Measurements from ENCODE around the gene SCNN1A. TPM values are rescaled to one million over a fixed set of nuclear protein-coding genes. Genes with fewer than 3 reads are reported as not detected.

Gene SCNN1A
- total and polyA plus RNA-seq, 2 of the 13 experiments (the other 11 are each of a cell fraction or from before 2014, with no cell fraction given) = 1.5 to 14.6 TPM

- TF ChIP-seq ZNF800 (CRISPR knock-in tag; IDR thresholded peaks at IDR 0.05) (no peak), ZNF777 (CRISPR knock-in tag; IDR thresholded peaks at IDR 0.05) (no peak), SATB2 (CRISPR knock-in tag; IDR thresholded peaks at IDR 0.05) (no peak), SAP130 (CRISPR knock-in tag; IDR thresholded peaks at IDR 0.05; ENCODE audit: low read depth) (peak; percentile 89), ZNF33A (CRISPR knock-in tag; IDR thresholded peaks at IDR 0.05; ENCODE audit: borderline replicate concordance) (no peak), ZMAT5 (CRISPR knock-in tag; IDR thresholded peaks at IDR 0.05; ENCODE audit: borderline replicate concordance, low read depth) (no peak), ZKSCAN8 (CRISPR knock-in tag; IDR thresholded peaks at IDR 0.05; ENCODE audit: borderline replicate concordance) (no peak), ZNF709 (CRISPR knock-in tag; IDR thresholded peaks at IDR 0.05) (peak; percentile 68), ZBTB34 (CRISPR knock-in tag; IDR thresholded peaks at IDR 0.05) (no peak), ZNF660 (CRISPR knock-in tag; IDR thresholded peaks at IDR 0.05; ENCODE audit: borderline replicate concordance, low read depth) (no peak), CHD4 (IDR thresholded peaks at IDR 0.05; ENCODE audit: borderline replicate concordance, low read length) (no peak), ZNF567 (CRISPR knock-in tag; IDR thresholded peaks at IDR 0.05; ENCODE audit: borderline replicate concordance) (no peak; the same call in 1 of the 2 replicates), ONECUT2 (CRISPR knock-in tag; IDR thresholded peaks at IDR 0.05) (no peak), STAG1 (CRISPR knock-in tag; IDR thresholded peaks at IDR 0.05) (0 out of 2 replicates have a peak, but pooled peaks have one; percentile 3), JARID2 (CRISPR knock-in tag; IDR thresholded peaks at IDR 0.05; ENCODE audit: insufficient replicate concordance) (no peak), ZBTB40 (IDR thresholded peaks at IDR 0.05) (no peak), ZBTB40 (CRISPR knock-in tag; IDR thresholded peaks at IDR 0.05) (peak; percentile 45; the same call in 1 of the 2 replicates)
These were observed 33.8 kb downstream of the SCNN1A start, which contains the start of gene TNFRSF1A (continued) for GRCh38 chr12:6341417-6342139.

Data from HepG2 (cell line).